GM18517 (cell line): Measurements from ENCODE around the gene CCDC167.
"Not testable (repeated sequence)": the region's sequence is repeated elsewhere in the genome, so short reads cannot be mapped to it uniquely, and the experiment has no call there.

ENCODE experiments used
- ATAC-seq: cut with Tn5 transposase; IDR thresholded peaks from one replicate; pipeline ENCODE4 v1.9.1; 2021; ENCODE audit warnings: mild to moderate bottlenecking, moderate library complexity; ENCODE audit not compliant: unreplicated experiment

The CCDC167 gene

DNA sequence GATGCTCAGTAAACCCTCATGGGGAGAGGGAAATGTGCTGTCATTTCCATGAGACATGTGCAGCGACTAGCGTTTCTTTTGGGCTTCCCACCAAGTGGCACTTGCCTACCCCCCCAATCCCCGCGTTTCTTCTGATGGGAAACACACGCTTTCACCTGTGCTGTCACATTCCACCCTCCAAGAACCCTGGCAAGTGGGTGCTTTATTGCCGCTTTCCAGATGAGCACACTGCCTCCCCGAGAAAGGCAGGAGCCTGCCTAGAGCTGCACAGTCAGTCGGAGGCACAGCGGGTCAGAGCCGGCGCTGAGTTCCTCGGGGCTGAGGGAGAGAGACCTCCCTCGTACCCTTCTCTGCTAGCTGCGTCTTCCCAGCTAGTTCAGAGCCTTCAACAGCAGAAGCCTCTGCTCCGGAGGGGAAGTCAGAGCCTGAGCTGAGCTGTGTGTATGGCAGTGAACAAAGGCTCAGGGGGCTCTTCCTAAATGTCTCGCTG is 12.3 kb upstream of the CCDC167 start:
- ATAC-seq = no peak

DNA sequence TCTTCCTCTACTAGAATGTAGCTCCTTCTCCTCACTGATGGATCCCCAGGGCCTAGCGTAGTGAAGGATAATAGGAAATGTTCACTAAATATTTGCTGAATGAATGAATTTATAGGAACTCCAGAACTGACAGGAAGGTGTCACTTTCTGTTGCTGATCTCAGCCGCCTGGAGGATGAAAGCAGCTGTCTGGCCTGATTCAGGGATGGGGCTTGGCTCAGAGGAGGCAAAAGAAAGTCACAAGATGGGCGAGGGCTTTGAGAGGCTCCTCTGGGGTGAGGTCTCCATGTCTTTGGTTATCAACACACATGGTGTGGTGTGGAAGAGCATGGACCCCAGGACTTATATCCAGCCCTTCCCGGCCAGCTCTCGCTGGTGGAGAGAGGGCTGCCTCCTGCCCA is 11.5 kb upstream of the CCDC167 start:
- ATAC-seq = no peak

GRCh38 chr6:37507690-37508421 is 8.2 kb upstream of the CCDC167 start:
- no peak for ATAC-seq

DNA sequence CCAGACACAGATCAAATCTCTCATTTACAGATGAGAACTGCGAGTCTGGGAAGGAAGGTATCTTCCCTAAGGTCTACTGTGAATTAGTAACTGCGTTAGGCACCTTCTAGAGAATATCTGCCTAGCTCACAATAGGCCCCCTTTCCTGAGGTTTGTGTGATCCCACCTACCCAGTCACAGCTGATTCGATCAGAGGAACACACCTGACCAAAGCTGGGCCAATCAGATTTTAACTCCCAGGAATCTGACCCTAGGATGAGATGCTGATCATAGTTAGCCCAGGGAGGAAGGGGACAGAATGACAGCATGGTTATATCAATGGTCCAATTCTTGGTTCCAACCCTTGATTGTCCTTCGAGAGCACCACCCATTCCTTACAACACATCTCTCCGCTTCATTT is 7.4 kb upstream of the CCDC167 start:
- ATAC-seq = no peak

DNA sequence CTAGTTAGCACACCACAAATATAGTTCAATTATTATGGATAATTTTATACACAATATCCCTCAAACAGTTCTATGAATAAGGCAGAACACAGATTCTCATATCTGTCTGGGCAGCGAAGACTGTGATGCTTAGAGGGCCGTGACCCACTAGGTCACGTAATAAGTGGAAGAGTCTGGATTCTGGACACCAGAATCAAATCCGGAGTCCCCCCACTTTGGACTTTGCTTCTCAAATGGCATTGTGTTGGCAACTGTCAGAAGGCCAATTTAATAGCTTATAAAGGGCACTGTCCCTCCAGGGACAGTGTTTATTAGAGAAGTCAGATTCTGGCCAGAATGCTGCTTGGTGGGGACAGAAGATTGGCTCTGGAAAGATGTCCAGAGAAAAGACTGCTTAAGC is 6.8 kb upstream of the CCDC167 start:
- ATAC-seq = no peak

- no peak for ATAC-seq
These were observed 4.3 kb upstream of the CCDC167 start for GRCh38 chr6:37504024-37504423.

DNA sequence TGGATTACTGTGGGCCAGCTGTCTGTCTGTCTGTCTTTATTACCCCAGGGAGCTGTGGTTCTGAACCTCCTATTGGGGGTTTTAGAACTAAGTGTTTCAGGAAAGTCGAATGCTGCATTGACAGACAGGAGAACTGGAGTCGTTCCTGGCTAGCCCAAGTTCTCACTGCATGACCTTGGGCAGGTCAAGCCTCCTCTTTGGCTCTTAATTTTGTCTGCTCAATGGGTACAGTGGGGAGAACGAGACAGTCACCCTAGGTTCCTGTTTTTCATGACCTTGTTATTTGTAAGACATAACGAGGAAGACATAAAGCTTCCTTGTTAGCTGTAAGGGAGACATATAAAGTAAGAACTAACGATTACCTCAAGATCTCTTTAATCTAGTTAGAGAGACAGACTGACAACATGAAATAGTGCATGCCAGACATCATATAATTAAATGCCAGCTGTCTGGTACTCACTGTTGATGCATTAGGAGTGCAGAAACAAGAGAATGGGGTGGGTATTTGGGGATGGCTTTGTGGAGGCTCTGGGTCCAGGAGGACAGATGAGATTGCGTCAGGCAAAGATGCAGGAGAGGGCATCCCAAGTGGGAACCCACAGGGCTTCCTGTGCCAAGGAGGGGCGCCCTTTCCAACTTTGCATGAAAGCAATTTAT is 3.7 kb upstream of the CCDC167 start:
- no peak for ATAC-seq

DNA sequence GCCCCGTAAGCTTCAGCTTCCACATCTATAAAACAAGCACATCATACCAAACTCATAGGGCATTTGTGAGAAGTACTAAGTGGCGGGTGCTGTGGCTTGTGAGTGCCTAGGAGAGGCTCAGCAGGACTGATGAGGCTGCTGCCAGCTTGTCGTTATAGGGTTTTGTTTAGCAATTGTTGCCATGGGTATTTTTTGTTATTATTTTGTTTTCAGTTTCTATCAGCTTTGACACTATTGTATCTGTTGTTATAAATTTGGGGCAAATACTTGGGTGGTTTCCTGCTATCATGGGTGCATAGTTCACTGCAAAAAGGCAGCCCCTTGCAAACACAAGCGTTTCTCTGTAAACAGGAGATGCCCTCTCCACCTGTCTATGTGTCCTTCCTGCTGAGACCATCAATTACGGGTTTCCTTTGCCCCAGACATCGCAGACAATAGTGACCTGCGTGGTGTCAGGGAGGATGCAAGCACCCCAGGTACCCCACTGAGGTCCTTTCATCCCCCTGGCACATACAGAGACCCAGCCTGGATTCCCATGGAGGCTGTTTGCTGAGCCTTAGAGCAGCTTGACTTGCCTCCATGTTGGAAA is 3.1 kb upstream of the CCDC167 start:
- no peak for ATAC-seq

DNA sequence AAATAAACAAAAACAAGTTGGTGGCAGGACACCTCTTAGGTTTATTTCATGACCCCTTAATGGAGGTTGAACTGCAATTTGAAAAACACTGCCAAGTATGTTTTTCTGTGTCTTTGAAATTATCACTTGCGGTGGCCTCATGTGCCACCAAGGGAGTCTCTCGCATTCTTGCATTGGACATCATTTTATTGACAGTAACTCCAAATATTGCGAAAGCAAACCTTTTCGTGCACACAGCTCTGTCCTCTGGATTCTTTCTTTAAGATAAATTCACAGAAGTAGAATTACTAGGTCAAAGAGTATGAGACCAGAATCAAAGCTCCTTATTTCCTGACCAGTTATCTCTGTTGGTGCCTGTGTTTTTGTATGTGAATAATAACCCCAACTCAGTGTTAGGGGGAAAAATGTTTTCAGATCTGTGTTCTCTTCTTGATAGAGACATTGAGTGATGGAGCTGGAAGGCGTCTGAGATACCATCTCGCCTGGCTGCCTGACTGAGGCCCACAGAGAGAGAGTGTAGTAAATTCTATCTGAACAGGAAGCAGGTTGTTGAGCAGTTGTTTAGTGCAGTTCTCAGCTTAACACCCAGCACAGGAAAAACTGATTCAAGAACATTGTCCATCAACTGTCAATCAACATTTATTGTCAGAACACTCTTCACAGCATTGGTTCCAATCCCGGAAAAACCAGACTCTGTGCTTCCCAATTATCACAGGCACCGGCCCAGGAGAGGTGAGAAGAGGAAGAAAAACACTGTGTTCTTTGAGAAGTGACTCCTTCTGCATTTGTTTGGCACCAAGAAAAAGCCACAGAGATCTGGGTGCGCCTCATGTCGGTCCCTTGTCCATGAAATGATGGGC is 2.2 kb upstream of the CCDC167 start:
- no peak for ATAC-seq

DNA sequence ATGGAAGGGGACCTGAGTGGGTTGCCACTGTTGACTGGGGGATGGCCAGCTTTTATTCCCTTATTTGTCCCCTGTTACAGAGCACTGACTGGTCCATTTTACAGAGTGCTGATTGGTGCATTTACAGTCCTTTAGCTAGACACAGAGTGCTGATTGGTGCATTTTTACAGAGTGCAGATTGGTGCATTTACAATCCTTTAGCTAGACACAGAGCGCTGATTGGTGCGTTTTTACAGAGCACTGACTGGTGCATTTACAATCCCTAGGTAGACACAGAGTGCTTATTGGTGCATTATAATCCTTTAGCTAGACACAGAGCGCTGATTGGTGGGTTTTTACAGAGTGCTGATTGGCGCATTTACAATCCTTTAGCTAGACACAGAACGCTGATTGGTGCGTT is 1.2 kb upstream of the CCDC167 start:
- ATAC-seq = not testable (repeated sequence)

DNA sequence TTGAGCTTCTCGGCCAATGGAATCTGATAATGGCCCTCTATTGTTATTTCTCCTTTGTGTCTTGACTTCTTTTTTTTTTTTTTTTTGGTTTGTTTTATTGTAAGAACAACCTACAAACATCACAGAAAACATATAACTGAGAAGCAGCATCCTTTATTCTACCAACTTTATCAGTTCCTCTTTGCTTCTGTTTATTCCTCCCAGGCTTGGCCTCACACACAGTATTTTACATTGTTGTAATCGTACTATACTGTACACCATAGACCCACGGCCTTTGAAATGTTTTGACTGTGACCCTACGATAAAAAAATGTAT is 558 bp upstream of the CCDC167 start:
- no peak for ATAC-seq

- no peak for ATAC-seq
These were observed 2.5 kb downstream of the CCDC167 start for GRCh38 chr6:37496951-37497885.

DNA sequence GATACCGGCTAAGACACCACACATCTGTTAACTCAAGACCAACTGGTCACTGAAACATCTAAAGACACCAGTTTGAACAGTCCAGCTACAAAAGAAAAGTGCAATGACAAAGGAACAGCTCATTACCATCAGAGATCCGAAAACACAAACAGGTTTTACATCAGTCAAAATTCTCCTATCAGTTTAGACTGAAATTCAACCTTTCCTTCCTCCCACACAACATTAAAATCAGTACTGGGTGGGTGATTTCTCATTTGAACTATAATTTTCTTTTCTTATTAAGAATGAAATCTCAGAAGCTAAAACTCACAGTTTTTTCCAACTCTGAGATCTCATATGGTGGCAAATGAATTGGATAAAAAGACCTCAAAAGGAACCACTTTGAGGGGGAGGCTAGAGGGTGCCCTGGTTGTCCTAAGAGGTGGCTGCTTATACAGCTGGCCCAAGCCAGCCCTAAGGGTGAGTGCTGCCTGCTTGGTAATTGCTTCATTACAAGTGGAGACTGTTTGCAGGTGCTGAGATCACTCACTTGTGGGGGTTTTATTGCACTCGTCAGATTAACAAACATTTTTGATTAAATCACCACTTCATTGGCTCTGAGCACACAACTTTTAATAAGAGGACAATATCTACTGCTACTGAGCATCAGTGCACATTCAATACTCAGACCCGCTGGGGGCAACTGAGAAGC is 4.3 kb downstream of the CCDC167 start:
- no peak for ATAC-seq

DNA sequence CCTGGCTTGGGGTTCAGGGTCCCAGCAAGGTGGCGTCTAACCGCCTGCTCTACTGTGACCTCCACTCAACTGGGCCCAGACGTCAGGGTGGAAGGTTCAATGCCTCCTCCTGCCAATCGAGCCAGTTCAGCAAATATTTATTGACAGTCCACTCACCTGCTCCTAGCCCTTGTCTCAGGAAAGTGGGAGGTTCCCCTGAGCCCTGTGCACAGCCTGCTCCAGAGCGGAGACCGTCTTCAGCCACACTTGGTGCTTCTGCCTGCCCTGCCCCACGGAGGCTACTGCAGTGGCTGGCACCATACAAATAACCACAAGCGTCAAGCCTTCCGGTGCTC is 6.1 kb downstream of the CCDC167 start:
- ATAC-seq = no peak

DNA sequence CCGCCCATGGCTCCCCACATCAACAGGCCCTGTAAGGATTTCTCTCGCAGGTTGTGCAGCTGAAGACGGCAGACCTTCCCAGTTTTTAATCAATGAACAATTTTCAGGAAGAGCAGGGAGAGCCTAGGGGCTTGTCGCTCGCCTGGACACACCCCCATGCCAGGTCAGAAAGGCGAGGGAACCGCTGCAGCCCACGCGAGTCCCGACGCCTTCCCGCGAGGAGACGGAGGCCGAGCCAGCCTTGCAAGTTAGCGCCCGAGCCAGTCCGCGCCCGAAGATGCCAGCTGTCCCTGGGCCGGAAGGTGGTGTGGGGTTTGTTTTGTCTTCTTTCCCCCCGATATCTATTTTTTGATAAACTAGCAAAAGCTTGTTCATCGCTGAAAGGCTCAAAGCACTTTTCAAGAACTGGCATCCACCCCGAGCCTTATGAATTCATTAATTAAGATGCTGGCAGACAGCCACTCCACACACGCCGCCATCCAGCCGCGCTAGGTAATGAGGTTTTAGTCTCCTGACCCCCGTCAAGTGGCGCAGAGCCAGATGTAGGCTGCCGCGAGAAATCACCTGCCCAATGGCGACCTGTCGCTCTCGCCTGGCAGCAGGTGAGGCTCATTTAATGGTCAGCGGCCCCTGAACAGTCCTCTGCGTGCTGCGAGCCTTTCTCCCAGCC is 6.6 kb downstream of the CCDC167 start:
- no peak for ATAC-seq

DNA sequence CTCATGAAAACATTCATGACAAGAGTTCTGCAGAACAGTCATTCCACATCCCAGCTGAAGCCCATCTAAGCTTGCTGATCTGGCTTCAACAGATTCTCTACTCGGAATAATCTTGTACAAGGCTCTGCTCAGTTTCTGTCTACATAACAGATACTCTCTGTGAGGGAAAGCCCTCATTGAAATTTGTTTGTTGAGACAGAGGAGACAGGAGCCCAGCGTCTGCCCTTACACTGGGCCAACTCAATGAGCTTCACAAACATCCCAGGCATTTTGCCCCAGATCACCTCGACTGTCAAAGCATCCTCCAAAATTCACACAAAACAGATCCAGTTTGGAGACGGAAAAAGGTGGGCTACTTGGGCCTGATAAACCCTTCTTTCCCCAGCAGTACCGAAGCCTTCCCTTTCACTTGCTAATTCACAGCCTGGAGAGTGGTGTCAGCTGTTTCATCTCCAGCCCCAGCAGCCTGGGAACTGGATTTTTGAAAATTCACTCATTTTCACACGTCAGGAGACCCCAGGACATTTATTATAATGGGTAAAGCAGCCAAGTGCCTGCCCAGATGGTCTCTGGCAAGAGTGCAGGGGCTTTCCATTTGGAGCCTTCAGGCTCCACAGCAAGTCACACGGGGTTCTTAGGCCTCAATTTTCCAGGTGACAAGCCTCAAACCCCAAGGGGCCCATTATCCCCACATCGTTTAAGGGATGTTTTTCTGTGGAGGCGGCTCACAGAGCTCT is 7.3 kb downstream of the CCDC167 start:
- no peak for ATAC-seq

DNA sequence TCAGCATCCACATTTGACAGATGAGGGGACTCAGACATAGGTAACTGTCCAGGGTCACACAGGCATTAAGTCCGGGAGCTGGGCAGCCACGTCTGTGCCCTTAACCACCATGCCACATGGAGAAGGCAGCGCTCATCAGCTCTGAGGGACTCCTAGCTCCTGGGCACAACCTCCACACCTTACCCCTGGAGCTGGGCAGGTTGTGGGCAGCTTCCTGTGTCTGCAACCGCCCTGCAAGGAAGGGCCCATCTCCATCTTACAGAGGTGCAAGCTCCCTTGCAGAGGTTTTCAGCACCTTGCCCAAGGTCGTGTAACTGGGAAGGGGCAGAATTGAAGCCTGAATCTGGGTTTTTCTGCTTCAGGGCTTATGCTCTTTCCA is 7.9 kb downstream of the CCDC167 start:
- ATAC-seq = no peak

DNA sequence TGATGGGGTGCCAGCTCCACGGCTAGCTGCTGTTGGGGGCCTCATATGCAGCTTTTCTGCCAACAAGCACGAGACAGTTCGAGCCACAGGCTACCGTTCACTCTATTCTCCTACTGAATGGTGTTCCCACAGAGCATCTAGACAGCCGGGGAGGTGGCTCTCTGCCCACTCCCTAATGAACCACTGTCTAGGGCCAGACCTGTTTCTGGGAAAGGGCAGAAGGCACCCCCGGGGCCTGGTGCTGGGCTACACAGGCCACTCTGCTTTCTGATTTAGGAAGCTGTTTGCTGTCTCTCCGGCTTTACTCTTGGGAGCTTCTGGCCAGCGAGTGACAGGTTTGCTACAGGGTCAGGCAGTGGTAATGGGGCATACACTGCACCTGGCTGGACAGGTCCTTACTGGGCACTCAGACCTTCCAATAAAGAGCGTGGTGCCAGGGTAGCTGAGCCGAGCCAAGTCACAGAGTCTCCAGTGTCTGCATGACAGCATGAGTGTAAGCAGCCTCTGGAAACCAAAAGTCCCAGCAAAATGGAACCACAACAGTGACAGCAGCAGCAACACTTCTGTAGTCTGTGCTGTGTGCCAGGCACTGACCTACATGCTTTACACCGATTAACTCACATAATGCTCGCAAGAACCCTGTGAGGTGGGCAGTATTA is 8.4 kb downstream of the CCDC167 start:
- no peak for ATAC-seq
